PC-9 (cell line): ENCODE measurements around the gene HIBADH. TPM values are rescaled to one million over a fixed set of nuclear protein-coding genes. Genes with fewer than 3 reads are reported as not detected.

ENCODE experiments used
- BruUV-seq: library from RNA; stranded (reverse); fragments of 400-500 nt; replicated peaks from 2 replicates; lab custom pipeline; 2021; lab: Mats Ljungman, UMichigan
- CTCF ChIA-PET: fragments of 300-600 bp; sonication (Branson Sonifier 250); formaldehyde crosslinking; loops from one replicate; lab custom pipeline; 2022; ENCODE audit warnings: antibody characterized with exemption; lab: Charles Lee
- POLR2A ChIA-PET: fragments of 300-600 bp; sonication (Branson Sonifier 250); formaldehyde crosslinking; loops from one replicate; lab custom pipeline; 2022; ENCODE audit warnings: antibody characterized with exemption; ENCODE audit not compliant: unreplicated experiment; lab: Charles Lee
- DNase-seq, 2 experiments: peaks; one replicate each; pipeline versions ENCODE4 v3.0.0 to v3.0.0-alpha.2; 2015 to 2022; ENCODE audit warnings: mixed read lengths in 1 of 2
- H2AFZ ChIP-seq: fragments of 200-600 bp; sonication (generic); 2 replicates; pipeline ENCODE4 v1.8.1; 2017; ENCODE audit warnings: antibody characterized with exemption
- H3F3A ChIP-seq: fragments of 200-600 bp; sonication (generic); 2 replicates; pipeline ENCODE4 v1.8.1; 2017; ENCODE audit warnings: antibody characterized with exemption, mild to moderate bottlenecking, low read depth; ENCODE audit not compliant: insufficient read depth
- H3K27ac ChIP-seq: fragments of 200-600 bp; sonication (generic); 2 replicates; pipeline ENCODE4 v1.6.1; 2016; ENCODE audit warnings: mixed run types
- H3K27me3 ChIP-seq: fragments of 200-600 bp; sonication (generic); 2 replicates; pipeline ENCODE4 v1.6.1; 2016; ENCODE audit warnings: low read depth, mixed run types; ENCODE audit not compliant: insufficient read depth
- H3K36me3 ChIP-seq: fragments of 200-600 bp; sonication (generic); 2 replicates; pipeline ENCODE4 v1.6.1; 2016; ENCODE audit warnings: low read depth, mixed run types
- H3K4me1 ChIP-seq: fragments of 200-600 bp; sonication (generic); replicated peaks from 2 replicates; pipeline ENCODE4 v1.6.1; 2016; ENCODE audit warnings: mixed run types; ENCODE audit not compliant: insufficient read depth
- H3K4me2 ChIP-seq: fragments of 200-600 bp; sonication (generic); 2 replicates; pipeline ENCODE4 v1.6.1; 2017; ENCODE audit warnings: mixed run types
- H3K4me3 ChIP-seq: fragments of 200-600 bp; sonication (generic); 2 replicates; pipeline ENCODE4 v1.6.1; 2016; ENCODE audit warnings: mixed run types
- H3K79me2 ChIP-seq: fragments of 200-600 bp; sonication (generic); 2 replicates; pipeline ENCODE4 v1.6.1; 2017; ENCODE audit warnings: low read depth, mixed run types
- H3K9me2 ChIP-seq: fragments of 200-600 bp; sonication (generic); 2 replicates; pipeline ENCODE4 v1.8.1; 2017; ENCODE audit warnings: mild to moderate bottlenecking; ENCODE audit not compliant: insufficient read depth
- H3K9me3 ChIP-seq: fragments of 200-600 bp; sonication (generic); 2 replicates; pipeline ENCODE4 v1.8.1; 2016; ENCODE audit warnings: low read depth; ENCODE audit not compliant: insufficient read depth
- H4K20me1 ChIP-seq: fragments of 200-600 bp; sonication (generic); 2 replicates; pipeline ENCODE4 v1.8.1; 2017; ENCODE audit not compliant: insufficient read depth
- EZH2 ChIP-seq: fragments of 200-600 bp; sonication (generic); IDR thresholded peaks from 2 replicates; pipeline ENCODE4 v1.8.0; 2017; ENCODE audit warnings: antibody characterized with exemption, low read depth
- intact Hi-C: fragments of 100-400 bp; cut with micrococcal nuclease; formaldehyde crosslinking; loops from one replicate; pipeline ENCODE4 v1.10.0; 2022; ENCODE audit not compliant: unreplicated experiment
- total RNA-seq: library from RNA; stranded (reverse); gene quantifications from 2 replicates; pipeline ENCODE4 v1.2.3, GENCODE V29; 2021
- TF ChIP-seq, protein P1 (sequence below): fragments of 200-600 bp; sonication (generic); conservative IDR thresholded peaks from 2 replicates; pipeline ENCODE4 v1.6.1; 2017; ENCODE audit warnings: mixed run types, antibody characterized with exemption, mild to moderate bottlenecking, moderate library complexity

The HIBADH gene
- total RNA-seq, 1 experiment from 2014 or later, result 73.9 TPM

DNA sequence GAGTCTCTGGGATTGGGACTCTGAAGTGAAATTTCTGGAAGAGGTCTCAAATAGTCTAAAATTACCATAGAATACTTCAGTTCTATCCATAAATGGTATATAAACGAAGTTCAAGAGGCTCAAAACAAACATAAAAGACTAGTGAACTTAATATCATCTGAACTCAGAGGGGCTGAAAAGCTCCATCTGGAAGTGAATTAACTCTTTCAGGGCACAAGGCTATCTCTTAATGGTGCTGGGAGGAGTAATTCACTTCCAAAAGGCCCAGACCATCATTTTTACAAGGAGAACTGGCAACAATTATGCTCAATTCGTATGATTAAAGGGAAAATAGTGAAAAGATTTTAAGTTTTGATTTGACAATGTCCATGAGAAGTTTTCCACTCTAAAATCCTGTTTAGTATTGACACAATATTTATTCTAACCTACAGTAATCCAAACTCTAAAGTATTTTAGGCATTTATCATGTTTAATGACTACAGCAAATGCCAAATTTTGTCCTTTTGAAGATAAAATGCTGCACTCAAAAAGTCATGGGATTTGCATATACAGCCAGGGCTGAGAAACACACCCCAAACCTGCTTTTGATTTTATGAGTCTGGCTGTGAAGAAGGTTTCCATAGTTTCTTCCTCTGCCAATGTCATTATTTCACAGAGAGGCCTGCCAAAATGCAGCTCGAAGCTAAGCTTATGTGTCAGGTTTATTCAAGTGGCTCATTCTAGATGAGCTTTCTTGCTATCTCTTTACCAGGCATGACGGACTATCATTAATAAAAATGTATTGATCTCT, 143.9 kb downstream of the HIBADH start:
- H3K79me2 ChIP-seq, result no peaks in the 10 kb centered on the region
- BruUV-seq, result no TSS peak
- ChIA-PET CTCF (no interaction called here), POLR2A (interaction anchor here (0.6 kb wide), 1 partner anchor 222 kb away, joined by 6 read pairs; no protein-coding TSS in a partner anchor)
- no peak overlapping the region for H3K4me3 ChIP-seq
- peaks cover 5% of the 10 kb centered on the region; the same call in 1 of the 2 replicates for H3K4me1 ChIP-seq
- no peak overlapping the region for H3K4me2 ChIP-seq
- no peaks in the 10 kb centered on the region for H3F3A ChIP-seq
- intact Hi-C loops, result no loop called here
- H3K27ac ChIP-seq, result no peak overlapping the region
- no peaks in the 10 kb centered on the region for H3K27me3 ChIP-seq
- H4K20me1 ChIP-seq, result no peaks in the 10 kb centered on the region
- H3K36me3 ChIP-seq, result no peaks in the 10 kb centered on the region
- H3K9me2 ChIP-seq, result no peaks in the 10 kb centered on the region
- no peak overlapping the region for H2AFZ ChIP-seq
- no peaks in the 10 kb centered on the region for H3K9me3 ChIP-seq
- DNase-seq, result no peak
- TF ChIP-seq EZH2, result no peak
- TF ChIP-seq, protein P1, sequence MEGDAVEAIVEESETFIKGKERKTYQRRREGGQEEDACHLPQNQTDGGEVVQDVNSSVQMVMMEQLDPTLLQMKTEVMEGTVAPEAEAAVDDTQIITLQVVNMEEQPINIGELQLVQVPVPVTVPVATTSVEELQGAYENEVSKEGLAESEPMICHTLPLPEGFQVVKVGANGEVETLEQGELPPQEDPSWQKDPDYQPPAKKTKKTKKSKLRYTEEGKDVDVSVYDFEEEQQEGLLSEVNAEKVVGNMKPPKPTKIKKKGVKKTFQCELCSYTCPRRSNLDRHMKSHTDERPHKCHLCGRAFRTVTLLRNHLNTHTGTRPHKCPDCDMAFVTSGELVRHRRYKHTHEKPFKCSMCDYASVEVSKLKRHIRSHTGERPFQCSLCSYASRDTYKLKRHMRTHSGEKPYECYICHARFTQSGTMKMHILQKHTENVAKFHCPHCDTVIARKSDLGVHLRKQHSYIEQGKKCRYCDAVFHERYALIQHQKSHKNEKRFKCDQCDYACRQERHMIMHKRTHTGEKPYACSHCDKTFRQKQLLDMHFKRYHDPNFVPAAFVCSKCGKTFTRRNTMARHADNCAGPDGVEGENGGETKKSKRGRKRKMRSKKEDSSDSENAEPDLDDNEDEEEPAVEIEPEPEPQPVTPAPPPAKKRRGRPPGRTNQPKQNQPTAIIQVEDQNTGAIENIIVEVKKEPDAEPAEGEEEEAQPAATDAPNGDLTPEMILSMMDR, result no peak

DNA sequence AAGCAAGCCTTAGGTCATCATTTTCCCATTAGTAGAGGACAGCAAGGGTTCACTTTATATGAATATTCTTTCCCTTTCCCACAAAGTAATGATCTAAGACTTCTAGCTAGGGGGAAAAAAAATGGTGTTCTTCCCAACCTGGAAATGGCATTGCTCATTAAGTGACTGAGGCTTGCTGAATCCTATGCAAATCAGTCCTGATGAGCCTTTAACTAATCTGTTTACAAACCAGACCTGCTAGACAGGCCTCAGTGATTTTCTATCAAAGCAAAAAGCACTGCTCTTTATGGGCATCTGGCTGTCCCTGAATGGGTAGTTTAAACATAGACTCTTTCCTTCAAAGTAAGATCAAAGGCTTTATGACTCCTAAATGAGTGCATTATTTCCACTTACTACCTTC, 146.3 kb downstream of the HIBADH start:
- intact Hi-C loops, result no loop called here
- H3F3A ChIP-seq, result no peaks in the 10 kb centered on the region

DNA sequence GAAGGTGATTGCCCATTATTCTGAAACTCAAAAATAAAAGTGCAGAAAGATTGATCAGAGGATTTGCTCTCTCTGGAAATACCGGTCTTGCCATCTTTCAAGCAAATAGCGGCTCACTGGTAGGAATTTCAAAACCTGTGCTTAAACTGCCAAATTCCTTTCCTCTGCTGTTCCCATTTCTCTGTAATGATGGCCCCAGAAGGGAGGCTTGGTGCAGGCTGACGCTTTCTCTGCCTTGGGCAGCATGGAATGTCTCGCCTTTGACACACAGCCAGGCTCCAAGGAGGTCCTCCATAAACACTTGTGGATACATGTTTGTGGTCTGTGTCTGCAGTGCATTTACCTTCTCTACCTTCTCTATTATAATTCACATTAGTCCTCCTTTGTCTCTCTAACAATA, 146.8 kb downstream of the HIBADH start:
- CTCF ChIA-PET, result no interaction called here
- Histone ChIP-seq H3K27me3 (no peaks in the 10 kb centered on the region), H3K9me3 (no peaks in the 10 kb centered on the region), H3K36me3 (no peaks in the 10 kb centered on the region), H3F3A (no peaks in the 10 kb centered on the region), H3K9me2 (no peaks in the 10 kb centered on the region), H3K79me2 (no peaks in the 10 kb centered on the region), H3K4me2 (no peak overlapping the region), H2AFZ (no peak overlapping the region), H3K27ac (no peak overlapping the region), H3K4me1 (peaks cover 5% of the 10 kb centered on the region; the same call in 1 of the 2 replicates), H3K4me3 (no peak overlapping the region), H4K20me1 (no peaks in the 10 kb centered on the region)
- DNase-seq, result no peak
- POLR2A ChIA-PET, result interaction anchor here (0.6 kb wide), 1 partner anchor 665 kb away, joined by 24 read pairs; no protein-coding TSS in a partner anchor
- TF ChIP-seq EZH2, result no peak
- TF ChIP-seq, protein P1, result no peak
- intact Hi-C loops, result no loop called here
- no TSS peak for BruUV-seq

More for the DNA sequence above, 146.3 kb downstream of the HIBADH start:
- TF ChIP-seq, protein P1, result no peak
- no peak for TF ChIP-seq EZH2
- Histone ChIP-seq H4K20me1 (no peaks in the 10 kb centered on the region), H2AFZ (no peak overlapping the region), H3K27ac (no peak overlapping the region), H3K9me2 (no peaks in the 10 kb centered on the region), H3K79me2 (no peaks in the 10 kb centered on the region), H3K9me3 (no peaks in the 10 kb centered on the region), H3K4me2 (no peak overlapping the region), H3K27me3 (no peaks in the 10 kb centered on the region), H3K4me3 (no peak overlapping the region), H3K36me3 (no peaks in the 10 kb centered on the region), H3K4me1 (peaks cover 5% of the 10 kb centered on the region; the same call in 1 of the 2 replicates)
- ChIA-PET CTCF (no interaction called here), POLR2A (no interaction called here)
- BruUV-seq, result no TSS peak
- no peak for DNase-seq
